Nephron (organoid): ENCODE measurements around the gene EXOSC7.

Experiments
- H3K27ac Mint-ChIP-seq, 3 experiments: 2 replicates each; pipeline ENCODE4 v1.8.0; 2020; ENCODE audit warnings: mixed read lengths in 3 of 3, mild to moderate bottlenecking in 2 of 3, moderate library complexity in 1 of 3
- H3K27me3 Mint-ChIP-seq: 2 replicates; pipeline ENCODE4 v1.8.0; 2021; ENCODE audit warnings: low read depth, mild to moderate bottlenecking, moderate library complexity, mixed read lengths
- H3K36me3 Mint-ChIP-seq: 2 replicates; pipeline ENCODE4 v1.8.0; 2020; ENCODE audit warnings: low read depth, mixed read lengths
- H3K4me1 Mint-ChIP-seq: 2 replicates; pipeline ENCODE4 v1.8.0; 2020; ENCODE audit warnings: mixed read lengths
- H3K4me3 Mint-ChIP-seq, 3 experiments: 2 replicates each; pipeline ENCODE4 v1.8.0; 2020; ENCODE audit warnings: mild to moderate bottlenecking in 3 of 3, mixed read lengths in 3 of 3, moderate library complexity in 2 of 3
- H3K9me3 Mint-ChIP-seq: 2 replicates; pipeline ENCODE4 v1.8.0; 2020; ENCODE audit warnings: mixed read lengths
- TF ChIP-seq, protein P1 (sequence below), 3 experiments: fragments of 200-600 bp; sonication (generic); IDR thresholded peaks; one replicate each; pipeline ENCODE4 v1.5.0; 2021; ENCODE audit warnings: antibody characterized with exemption in 3 of 3; ENCODE audit not compliant: unreplicated experiment in 3 of 3

Gene EXOSC7

DNA sequence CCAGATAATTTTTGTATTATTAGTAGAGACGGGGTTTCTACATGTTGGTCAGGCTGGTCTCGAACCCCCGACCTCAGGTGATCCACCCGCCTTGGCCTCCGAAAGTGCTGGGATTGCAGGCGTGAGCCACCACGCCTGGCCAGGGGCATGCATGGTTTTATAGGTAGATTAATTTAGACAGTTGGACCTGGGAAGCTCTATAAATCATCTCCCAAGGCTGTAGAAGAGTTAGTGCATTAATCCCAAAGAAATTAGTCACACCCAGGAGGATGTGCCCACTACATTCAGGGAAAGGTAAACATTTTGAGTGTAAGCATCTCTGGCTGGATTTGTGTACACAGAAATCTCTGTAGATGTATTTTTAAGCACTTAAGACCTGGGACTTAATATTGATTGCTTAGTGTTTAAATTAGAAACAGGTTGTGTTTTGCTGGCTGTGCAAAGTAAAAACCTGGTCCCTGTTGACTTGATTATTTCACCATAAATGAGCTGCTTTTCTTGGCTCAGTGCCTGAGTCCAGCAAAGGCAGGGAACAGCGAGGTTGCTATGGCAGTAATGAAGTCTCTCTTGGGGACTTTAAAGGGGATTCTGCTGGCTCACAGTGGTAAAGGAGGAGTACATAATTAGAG lies 19.2 kb downstream of the EXOSC7 start:
- Mint-ChIP-seq H3K27me3 (no peaks in the 10 kb centered on the region), H3K4me1 (peaks cover 41% of the 10 kb centered on the region), H3K36me3 (peaks cover 54% of the 10 kb centered on the region), H3K4me3 (peak overlapping the region in 2 of 3 experiments; percentile 3 to 16), H3K9me3 (no peaks in the 10 kb centered on the region), H3K27ac (peak overlapping the region; percentile 87 to 97 (median 94))
- TF ChIP-seq, protein P1, sequence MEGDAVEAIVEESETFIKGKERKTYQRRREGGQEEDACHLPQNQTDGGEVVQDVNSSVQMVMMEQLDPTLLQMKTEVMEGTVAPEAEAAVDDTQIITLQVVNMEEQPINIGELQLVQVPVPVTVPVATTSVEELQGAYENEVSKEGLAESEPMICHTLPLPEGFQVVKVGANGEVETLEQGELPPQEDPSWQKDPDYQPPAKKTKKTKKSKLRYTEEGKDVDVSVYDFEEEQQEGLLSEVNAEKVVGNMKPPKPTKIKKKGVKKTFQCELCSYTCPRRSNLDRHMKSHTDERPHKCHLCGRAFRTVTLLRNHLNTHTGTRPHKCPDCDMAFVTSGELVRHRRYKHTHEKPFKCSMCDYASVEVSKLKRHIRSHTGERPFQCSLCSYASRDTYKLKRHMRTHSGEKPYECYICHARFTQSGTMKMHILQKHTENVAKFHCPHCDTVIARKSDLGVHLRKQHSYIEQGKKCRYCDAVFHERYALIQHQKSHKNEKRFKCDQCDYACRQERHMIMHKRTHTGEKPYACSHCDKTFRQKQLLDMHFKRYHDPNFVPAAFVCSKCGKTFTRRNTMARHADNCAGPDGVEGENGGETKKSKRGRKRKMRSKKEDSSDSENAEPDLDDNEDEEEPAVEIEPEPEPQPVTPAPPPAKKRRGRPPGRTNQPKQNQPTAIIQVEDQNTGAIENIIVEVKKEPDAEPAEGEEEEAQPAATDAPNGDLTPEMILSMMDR (IDR thresholded peaks at IDR 0.05; ENCODE audit: unreplicated experiment in 3 of 3) = no peak

DNA sequence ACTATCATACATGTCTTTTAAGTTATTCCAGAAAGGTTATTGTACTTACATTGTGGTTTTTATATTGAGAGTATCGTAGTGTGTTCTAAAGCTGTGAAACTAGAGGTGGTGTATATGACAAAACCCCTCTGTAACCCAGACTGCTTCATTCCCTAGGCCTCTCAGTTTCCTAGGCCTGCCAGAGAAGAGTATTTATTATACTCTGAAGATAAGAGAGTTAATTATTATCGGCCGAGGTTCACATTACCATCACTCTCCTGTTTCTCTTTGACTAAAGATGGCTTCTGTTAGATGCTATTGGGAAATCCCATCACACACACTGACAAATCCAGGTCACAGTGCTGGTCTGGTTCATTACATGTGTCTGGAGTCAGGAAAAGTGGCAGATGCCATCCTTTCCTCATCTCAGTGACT lies 20.5 kb downstream of the EXOSC7 start:
- H3K9me3 Mint-ChIP-seq = no peaks in the 10 kb centered on the region
- TF ChIP-seq, protein P1 (IDR thresholded peaks at IDR 0.05; ENCODE audit: unreplicated experiment in 3 of 3) = no peak
- H3K36me3 Mint-ChIP-seq = peaks cover 59% of the 10 kb centered on the region
- peak overlapping the region; percentile 87 to 97 (median 94) for H3K27ac Mint-ChIP-seq
- H3K4me1 Mint-ChIP-seq = peaks cover 41% of the 10 kb centered on the region
- H3K27me3 Mint-ChIP-seq = no peaks in the 10 kb centered on the region
- peak overlapping the region in 2 of 3 experiments; percentile 46 to 61 for H3K4me3 Mint-ChIP-seq

DNA sequence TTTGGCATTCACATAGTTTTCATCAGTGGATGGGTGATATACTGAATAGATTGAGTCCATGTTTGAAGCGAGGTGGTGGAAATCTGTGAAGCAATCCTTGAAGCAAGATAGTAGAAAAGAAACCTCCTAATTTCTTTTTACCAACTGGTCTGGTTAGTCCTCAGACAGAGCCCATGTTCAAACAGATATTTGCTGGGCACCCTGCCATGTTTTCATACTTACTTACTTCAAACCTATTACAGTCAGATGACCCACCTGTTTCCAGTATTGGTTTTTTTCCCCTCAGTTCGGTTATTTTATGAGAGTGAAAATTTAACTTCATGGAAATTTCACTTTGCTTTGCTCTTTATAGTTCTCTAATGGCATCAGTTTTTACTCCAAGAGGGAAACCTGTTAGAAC lies 23.7 kb downstream of the EXOSC7 start:
- Mint-ChIP-seq H3K4me1 (peaks cover 24% of the 10 kb centered on the region), H3K27ac (peak overlapping the region in 2 of 3 experiments; percentile 68 to 74), H3K9me3 (peaks cover 5% of the 10 kb centered on the region), H3K36me3 (peaks cover 63% of the 10 kb centered on the region), H3K27me3 (no peaks in the 10 kb centered on the region), H3K4me3 (no peak overlapping the region)
- TF ChIP-seq, protein P1 (IDR thresholded peaks at IDR 0.05; ENCODE audit: unreplicated experiment in 3 of 3) = no peak

DNA sequence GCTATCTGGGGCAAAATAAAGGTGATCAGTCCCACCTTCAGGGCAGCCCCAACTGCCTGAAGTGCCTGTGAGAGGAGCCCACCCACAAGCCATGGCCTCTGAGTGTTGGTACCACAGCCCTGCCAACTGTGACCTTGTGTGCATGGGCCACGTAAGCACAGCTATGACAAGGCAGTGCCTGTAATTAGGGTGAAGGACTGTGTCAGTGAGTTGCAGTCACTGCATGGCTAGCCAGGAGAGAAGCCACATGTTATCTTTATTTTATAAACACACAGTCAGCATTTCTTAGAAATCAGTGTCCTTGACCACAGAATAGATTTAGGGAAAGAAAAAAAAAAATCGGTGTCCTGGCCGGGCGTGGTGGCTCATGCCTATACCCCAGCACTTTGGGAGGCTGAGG lies 24.8 kb downstream of the EXOSC7 start:
- no peaks in the 10 kb centered on the region for H3K27me3 Mint-ChIP-seq
- peaks cover 73% of the 10 kb centered on the region for H3K36me3 Mint-ChIP-seq
- no peak overlapping the region for H3K4me3 Mint-ChIP-seq
- peaks cover 11% of the 10 kb centered on the region for H3K9me3 Mint-ChIP-seq
- TF ChIP-seq, protein P1 (IDR thresholded peaks at IDR 0.05; ENCODE audit: unreplicated experiment in 3 of 3) = no peak
- H3K4me1 Mint-ChIP-seq = peaks cover 13% of the 10 kb centered on the region
- peak overlapping the region in 2 of 3 experiments; percentile 68 to 74 for H3K27ac Mint-ChIP-seq

DNA sequence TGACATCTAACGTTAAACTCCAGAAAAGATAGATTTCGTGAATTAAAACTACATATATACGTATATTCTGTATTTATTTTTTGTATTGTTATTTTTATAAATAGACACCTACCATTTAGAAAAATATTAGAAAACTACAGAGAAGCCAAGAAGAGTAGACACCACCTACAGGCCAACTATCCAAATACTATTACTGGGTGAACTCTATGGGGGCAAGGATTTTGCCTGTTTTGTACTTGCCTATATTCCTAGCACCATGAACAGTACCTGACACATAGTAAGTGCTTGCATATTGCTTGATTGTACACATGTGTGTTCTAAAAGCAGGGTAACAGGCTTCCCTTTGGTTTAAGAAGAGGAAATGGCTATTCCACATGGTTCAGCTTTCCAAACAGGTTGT lies 25.7 kb downstream of the EXOSC7 start:
- Mint-ChIP-seq H3K9me3 (peaks cover 11% of the 10 kb centered on the region), H3K27ac (no peak overlapping the region), H3K36me3 (peaks cover 72% of the 10 kb centered on the region), H3K27me3 (no peaks in the 10 kb centered on the region), H3K4me1 (peaks cover 4% of the 10 kb centered on the region), H3K4me3 (no peak overlapping the region)
- TF ChIP-seq, protein P1 (IDR thresholded peaks at IDR 0.05; ENCODE audit: unreplicated experiment in 3 of 3) = no peak

DNA sequence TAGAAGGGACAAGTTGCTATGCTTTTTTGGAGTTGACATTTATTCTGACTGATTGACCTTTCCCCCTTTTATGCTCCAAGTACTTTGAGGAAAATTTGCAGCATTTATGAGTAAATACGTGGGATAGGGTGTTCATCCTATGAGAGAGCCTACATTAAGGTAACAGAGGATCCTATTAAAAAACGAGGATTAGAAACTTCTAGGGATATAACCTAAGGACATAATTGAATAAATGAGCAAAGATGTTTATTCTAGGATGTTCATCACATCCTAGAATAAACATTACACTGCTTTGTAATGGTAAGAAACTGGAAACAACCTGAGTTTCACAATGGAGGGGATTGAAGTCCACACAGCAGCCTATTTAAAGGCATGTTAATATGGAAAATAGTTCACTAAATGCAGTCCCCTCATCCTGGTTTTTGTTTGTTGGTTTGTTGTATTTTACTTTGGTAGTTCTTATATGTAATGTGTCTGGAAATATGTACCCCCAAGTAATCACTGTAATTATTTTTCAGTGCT lies 26.2 kb downstream of the EXOSC7 start:
- TF ChIP-seq, protein P1 (IDR thresholded peaks at IDR 0.05; ENCODE audit: unreplicated experiment in 3 of 3) = no peak
- Mint-ChIP-seq H3K27me3 (no peaks in the 10 kb centered on the region), H3K27ac (no peak overlapping the region), H3K4me1 (peaks cover 5% of the 10 kb centered on the region), H3K36me3 (peaks cover 72% of the 10 kb centered on the region), H3K9me3 (peaks cover 14% of the 10 kb centered on the region), H3K4me3 (no peak overlapping the region)
